Testis (tissue), 2 donors: ENCODE measurements around the gene EPC1.

Experiments
- POLR2A ChIP-seq: fragments of 450-650 bp; IDR thresholded peaks from one replicate; pipeline ENCODE4 v1.6.1; 2017; ENCODE audit warnings: antibody characterized with exemption, mild to moderate bottlenecking, moderate library complexity
- TF ChIP-seq, protein P1 (sequence below), 3 experiments: fragments of 450-650 bp in 2 of 3; fragments of 200-600 bp in 1 of 3; sonication (generic) in 1 of 3; IDR thresholded peaks; one replicate each; pipeline ENCODE4 v1.5.1; 2016 to 2019; ENCODE audit warnings: antibody characterized with exemption in 3 of 3, mild to moderate bottlenecking in 2 of 3, moderate library complexity in 1 of 3

DNA sequence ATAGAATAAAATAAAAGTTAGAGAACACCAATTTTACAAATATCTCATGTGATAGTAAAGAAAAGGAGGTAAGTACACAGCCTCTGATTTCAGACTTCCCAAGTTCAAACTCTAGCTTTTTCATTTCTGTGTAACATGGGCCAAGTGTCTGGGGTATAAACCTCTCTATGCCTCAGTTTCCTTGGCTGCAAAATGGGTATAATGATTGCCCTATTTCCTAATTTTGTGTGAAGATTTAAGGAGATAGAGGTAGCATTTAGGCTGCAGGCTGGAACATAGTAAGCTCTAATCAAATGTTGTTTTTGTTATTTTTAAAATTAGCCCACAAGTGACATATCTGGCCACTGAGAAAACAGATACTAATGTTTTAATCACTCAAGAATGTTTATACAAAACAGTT is 26.1 kb upstream of the EPC1 start:
- no peak for TF ChIP-seq POLR2A
- TF ChIP-seq, protein P1, sequence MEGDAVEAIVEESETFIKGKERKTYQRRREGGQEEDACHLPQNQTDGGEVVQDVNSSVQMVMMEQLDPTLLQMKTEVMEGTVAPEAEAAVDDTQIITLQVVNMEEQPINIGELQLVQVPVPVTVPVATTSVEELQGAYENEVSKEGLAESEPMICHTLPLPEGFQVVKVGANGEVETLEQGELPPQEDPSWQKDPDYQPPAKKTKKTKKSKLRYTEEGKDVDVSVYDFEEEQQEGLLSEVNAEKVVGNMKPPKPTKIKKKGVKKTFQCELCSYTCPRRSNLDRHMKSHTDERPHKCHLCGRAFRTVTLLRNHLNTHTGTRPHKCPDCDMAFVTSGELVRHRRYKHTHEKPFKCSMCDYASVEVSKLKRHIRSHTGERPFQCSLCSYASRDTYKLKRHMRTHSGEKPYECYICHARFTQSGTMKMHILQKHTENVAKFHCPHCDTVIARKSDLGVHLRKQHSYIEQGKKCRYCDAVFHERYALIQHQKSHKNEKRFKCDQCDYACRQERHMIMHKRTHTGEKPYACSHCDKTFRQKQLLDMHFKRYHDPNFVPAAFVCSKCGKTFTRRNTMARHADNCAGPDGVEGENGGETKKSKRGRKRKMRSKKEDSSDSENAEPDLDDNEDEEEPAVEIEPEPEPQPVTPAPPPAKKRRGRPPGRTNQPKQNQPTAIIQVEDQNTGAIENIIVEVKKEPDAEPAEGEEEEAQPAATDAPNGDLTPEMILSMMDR (IDR thresholded peaks at IDR 0.05), result no peak
